ENCODE results near the gene SORCS2.

SORCS2 gene

GRCh38 chr4:7684294-7684693, 492.0 kb downstream of the SORCS2 start:
- DNase-seq, result no peak

DNA sequence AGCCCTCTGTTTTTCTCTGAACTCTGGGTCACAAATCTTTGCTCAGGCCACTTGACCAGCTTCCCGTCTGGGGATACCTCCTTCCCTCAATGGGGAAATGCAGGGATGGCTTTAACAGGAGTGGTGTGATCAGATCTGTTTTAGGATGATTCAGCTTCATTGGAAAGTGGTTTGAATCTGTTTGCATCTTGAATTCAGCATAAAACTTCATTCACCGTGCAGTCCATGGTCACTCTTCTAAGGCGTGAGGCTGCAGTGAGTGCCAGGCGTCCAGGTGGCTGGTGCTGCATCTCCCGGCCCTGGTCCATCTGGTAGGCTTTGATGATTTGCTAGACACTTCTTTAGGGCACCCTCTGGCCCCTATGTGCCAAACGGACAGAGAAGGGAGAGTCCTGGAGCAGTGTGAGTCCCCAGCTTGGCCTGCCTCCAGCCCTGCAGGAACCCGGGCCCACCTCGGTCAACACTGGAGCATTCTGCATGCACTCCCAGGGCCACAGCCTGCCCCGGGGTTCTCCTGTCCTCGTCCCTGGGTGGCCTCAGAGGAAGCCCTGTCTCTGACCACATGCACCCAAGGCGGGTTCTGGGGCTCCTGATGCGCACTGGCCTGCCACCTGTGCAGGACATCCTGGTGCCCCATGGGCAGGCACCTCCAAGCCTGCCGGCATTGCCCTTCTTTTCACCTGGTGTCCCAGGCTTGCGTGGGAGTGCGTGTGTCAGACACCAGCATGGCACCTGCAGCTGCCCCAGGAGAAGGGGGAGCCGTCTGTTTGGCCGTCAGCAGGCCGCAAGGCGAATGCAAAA, 493.9 kb downstream of the SORCS2 start:
- DNase-seq, result no peak

GRCh38 chr4:7687006-7687405, 494.7 kb downstream of the SORCS2 start:
- no peak for DNase-seq

- DNase-seq, result no peak
These were observed 495.5 kb downstream of the SORCS2 start for GRCh38 chr4:7687796-7688195.

DNA sequence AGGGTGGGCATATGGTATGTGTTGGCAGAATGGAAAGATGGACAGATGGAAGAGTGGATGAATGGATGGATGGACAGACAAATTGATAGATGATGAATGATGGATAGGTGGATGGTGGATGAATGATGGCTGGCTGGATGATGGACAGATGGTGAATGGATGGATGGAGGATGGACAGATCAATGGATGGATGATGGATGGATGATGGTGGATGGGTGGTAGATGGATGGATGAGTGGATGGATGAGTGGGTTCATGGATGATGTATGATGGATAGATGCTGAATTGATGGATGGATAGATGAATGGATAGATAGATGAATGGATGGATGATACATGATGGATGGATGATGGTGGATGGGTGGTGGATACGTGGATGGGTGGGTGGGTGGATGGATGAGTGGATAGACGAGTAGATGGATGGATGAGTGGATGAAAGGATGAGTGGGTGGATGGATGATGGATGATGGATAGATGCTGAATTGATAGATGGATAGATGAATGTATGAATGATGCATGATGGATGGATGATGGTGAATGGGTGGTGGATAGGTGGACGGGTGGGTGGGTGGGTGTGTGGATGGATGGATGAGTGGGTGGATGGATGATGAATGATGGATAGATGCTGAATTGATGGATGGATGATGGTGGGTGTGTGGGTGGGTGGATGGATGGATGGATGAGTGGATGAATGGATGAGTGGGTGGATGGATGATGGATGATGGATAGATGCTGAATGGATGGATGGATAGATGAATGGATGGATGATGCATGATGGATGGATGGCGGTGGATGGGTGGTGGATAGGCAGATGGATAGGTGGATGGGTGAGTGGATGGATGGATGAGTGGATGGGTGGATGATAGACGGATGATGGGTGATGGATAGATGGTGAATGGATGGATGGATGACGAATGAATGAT, 497.7 kb downstream of the SORCS2 start:
- no peak for DNase-seq

- DNase-seq, result no peak
These were observed 498.7 kb downstream of the SORCS2 start for GRCh38 chr4:7691061-7691460.

GRCh38 chr4:7691982-7692381, 499.6 kb downstream of the SORCS2 start:
- DNase-seq, result no peak

DNA sequence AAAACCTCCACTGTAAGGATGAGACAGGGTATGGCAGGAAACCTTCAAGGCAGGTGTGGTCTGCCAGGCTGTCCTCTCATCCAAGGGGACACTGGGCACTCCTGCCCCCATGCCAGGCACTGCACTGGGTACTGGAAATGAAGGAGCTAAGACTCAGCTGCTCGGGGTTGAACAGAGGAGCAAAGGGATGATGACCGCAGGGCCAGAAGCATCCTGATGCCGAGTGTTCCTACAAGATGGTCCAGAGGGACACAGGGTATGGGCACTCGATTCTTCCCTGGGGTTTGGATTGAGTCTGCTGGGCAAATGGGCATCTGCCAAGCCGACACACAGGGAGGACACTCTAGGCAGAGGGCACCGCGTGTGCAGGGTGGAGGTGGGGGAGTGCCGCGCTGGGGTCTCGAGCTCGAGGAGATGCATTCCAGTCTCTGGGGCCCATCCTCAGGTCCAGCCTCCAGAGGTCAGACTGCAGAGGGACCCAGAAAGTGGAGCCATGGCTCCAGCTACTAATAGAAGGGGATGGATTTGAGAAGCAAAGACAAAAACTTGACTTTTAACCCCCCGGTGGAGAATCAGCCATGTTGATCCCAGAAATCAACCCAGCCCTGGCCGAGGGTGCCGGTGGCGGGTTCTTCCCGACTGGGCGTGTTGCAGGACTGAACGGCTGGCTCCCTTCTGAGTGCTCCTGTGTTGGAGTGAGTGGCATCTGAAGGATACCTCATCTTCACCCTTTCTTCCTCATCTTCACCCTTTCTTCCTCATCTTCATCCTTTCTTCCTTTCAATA, 500.3 kb downstream of the SORCS2 start:
- DNase-seq, result no peak

DNA sequence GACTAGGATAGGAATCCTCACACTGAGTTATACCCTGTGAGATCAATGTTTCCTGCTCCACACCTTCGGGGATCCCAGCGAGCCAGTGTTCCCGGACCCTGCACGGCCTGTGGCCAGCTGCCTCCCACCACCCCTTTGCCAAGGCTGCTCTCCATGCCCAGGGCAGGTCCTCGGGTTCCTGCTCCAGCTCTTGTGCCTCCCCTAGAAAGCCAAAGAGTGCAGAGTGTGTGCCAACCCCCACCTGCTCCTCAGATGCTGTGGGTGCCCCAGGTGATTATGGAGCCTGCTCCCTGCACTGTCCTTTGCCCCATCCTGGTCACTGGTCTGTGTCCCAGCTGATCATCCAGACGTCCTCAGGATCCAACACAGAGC, 500.9 kb downstream of the SORCS2 start:
- DNase-seq, result no peak

- no peak for DNase-seq
These were observed 501.4 kb downstream of the SORCS2 start for GRCh38 chr4:7693711-7694110.

DNA sequence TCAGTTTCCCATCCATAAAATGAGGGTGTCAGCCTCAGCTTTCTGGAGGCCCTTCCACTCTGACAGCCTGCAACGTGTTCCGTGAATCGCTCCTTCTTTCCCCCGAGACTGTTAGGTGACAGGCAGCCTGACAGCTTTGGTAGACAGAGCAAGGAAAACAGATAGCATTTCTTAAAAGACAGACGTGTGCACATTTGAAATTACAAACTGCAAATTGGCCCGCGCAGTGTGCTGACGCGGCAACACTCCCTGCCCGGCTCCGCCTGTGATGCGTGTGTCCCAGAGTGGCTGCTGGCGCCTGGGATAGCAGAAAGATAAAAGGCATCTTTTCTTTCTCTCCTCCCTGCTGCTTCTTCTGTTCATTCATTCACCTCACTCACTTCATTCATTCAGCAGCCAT, 502.0 kb downstream of the SORCS2 start:
- DNase-seq, result no peak

GRCh38 chr4:7697343-7697742, 505.0 kb downstream of the SORCS2 start:
- no peak for DNase-seq

GRCh38 chr4:7697821-7698220, 505.5 kb downstream of the SORCS2 start:
- no peak for DNase-seq

- no peak for DNase-seq
These were observed 506.2 kb downstream of the SORCS2 start for GRCh38 chr4:7698584-7698983.

GRCh38 chr4:7699031-7699430, 506.7 kb downstream of the SORCS2 start:
- DNase-seq, result no peak

DNA sequence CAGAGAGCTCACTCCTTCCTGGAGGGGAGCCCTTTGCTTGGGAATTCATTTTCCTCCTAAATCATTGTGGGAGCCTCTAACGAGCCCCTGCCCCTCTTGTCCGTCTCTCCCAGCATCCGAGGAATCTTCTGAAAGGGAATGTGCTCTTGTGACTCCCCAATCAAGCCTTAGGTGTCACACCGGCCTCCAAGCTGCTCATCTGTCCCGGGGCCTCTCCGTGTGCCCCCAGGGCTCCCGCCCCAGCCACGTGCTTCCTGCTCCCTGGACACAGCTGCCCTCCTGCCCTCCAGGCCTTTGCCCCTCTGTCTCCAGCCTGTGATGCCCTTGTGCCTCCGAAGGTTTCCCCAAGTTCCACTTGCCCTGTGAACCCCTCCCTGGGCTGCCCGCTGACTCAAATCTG, 507.5 kb downstream of the SORCS2 start:
- DNase-seq, result no peak

DNA sequence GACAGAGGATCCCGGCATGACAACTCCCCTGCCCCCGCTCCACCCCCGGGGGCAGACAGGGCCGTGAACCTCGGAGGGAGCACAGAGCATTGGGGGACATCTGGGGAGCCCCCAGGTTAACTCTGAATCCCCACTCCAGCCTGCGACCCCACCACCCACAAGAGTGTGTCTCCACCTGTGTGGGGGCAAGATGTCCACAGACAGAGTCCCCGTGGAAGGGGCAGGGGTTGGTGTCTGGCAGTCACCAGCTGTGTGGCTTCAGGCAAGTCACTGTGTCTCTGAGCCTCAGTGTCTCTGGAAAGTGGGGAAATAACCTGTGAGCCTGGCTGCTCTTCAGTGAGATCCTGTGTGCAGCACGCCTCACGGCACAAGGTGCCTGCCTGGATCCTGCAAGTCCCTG, 508.3 kb downstream of the SORCS2 start:
- DNase-seq, result no peak

DNA sequence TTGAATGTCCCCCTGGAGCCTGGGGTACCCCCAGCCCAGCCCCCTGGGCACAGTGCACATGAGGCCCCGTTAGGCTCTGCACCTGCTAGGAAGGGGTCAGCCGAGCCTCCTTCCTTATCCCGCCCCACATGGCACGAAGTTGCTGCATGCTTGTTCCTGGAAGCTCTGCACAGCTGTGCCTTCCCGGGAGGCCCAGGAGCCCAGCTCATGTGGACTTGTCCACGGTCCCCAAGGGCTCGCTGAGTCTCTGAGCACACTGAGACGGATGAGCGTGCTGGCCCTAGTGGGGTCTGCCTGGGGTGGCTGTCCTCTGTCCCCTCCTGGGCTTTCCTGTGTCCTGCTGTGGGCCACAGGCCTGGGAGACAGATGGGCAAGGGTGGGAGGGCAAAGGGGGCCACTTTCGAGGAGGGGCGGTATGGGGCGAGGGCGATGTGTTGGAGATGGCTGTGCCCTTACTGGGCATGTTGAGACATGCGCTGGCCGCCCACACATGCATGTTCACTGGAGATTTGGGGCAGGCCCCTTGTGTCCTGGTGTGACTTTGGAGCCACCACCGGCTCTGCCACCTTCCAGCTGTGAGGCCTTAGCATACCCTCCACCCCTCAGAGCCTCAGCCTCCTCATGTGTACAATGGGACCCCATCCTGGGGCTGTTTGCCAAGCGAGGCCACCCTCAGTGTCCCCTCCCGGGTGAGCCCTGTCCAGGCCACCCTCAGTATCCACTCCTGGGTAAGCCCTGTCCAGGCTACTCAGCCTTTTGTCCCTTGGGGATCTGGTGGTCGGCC, 509.7 kb downstream of the SORCS2 start:
- no peak for DNase-seq

DNA sequence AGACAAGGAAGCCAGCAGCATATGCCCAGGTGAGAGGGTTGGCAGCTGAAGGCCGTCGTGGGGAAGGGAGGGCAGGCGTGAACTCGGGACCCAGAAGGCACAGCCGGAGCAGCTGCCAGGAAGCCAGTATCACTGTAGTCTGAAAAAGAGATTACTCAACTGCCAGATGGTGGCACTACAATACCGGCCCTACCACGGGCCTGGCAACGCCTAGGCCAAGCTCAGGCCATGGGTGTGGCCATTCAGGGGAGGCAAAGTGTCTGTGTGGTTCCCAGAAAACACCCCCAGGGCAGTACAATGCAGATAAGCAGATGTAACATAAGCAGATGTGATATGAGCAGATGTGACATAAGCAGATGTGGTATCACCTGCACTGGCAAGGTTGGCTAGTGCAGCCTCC, 511.4 kb downstream of the SORCS2 start:
- DNase-seq, result no peak

DNA sequence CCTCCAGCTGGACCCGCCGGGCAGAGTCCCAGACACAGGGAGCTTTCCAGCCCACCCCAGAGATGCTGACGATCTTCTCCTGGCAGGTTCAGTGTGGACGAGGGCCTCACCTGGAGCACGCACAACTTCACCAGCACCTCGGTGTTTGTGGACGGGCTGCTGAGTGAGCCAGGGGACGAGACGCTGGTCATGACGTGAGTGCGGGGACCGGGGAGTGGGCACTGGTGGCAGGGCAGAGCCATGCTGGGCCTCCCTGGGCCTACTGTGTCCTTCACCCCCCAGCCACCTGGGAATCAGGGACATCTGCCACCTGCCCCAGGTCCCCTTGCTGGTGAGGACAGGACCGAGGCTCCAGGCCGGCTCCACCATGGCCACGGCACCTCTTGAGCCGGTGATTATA, 511.8 kb downstream of the SORCS2 start:
- DNase-seq, result no peak

DNA sequence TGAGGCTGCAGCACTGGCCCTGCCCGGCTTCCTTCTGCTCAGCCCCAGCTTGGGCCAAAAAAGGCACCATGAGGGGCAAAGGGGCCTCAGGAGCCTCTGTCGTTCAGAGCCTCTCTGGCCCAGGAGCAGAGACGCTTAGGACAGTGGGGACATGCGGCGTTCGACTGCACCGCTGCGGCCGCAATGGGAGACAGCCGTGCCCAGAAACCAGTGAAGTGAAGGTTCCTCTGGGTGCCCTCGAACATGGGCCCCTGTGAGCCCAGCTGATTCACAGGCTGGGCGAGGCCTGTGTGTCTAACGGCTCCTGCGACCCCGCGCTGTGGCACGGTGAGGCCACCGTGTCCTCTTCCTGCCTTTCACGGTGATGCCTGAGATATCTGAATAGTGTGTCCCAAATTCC, 512.3 kb downstream of the SORCS2 start:
- DNase-seq, result no peak

DNA sequence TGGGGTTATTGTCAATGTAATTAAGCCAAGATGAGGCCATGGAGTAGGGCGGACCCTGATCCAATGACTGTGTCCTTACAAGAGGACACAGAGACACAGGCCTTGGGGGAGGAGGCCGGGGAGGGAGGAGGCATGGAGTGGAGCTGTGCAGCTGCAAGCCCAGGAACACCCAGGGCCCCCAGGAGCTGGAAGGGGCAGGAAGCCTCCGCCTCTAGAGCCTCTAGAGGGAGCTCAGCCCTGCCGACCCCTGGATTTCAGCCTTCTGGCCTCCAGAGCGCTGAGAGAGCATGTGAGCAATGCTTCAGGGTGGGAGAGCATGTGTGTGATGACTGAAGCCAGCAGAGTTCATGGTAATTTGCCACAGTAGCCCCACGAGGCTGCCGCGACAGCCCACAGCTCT, 512.7 kb downstream of the SORCS2 start:
- no peak for DNase-seq

- no peak for DNase-seq
These were observed 513.3 kb downstream of the SORCS2 start for GRCh38 chr4:7705593-7705992.
